Measurements from ENCODE around the gene NFAM1.

NFAM1 gene

DNA sequence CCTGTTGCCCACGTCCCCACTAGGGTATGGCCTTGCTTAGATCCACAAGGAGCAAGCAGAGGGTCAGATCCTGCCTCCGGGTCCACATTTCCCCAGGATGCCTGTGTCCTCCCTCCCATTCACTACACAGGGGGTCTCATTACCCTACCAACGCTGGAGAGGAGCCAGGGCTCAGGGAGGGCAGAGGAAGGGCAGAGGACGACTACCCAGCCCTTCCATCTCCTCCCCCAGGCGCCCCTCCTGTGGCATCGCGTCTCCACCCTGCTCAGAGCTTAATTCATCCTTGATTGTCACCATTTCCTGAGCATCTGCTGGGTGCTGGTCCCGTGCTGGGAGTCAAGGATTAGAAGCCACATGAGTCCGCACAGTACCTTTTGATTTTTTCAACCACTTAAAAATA, 5.0 kb downstream of the NFAM1 start:
- H3K27me3 ChIP-seq (ENCODE audit: low read length), result no peaks in the 10 kb centered on the region
- H3K9me2 ChIP-seq (replicated peaks; ENCODE audit: insufficient read depth, low read length), result no peaks in the 10 kb centered on the region
- H3K9ac ChIP-seq (ENCODE audit: low read length), result no peak overlapping the region
- no peaks in the 10 kb centered on the region for H3K36me3 ChIP-seq (ENCODE audit: low read length)
- H3F3A ChIP-seq (ENCODE audit: insufficient read depth), result no peaks in the 10 kb centered on the region
- no peaks in the 10 kb centered on the region for H3K9me3 ChIP-seq (ENCODE audit: insufficient read depth, low read length)
- TF ChIP-seq, protein P1, sequence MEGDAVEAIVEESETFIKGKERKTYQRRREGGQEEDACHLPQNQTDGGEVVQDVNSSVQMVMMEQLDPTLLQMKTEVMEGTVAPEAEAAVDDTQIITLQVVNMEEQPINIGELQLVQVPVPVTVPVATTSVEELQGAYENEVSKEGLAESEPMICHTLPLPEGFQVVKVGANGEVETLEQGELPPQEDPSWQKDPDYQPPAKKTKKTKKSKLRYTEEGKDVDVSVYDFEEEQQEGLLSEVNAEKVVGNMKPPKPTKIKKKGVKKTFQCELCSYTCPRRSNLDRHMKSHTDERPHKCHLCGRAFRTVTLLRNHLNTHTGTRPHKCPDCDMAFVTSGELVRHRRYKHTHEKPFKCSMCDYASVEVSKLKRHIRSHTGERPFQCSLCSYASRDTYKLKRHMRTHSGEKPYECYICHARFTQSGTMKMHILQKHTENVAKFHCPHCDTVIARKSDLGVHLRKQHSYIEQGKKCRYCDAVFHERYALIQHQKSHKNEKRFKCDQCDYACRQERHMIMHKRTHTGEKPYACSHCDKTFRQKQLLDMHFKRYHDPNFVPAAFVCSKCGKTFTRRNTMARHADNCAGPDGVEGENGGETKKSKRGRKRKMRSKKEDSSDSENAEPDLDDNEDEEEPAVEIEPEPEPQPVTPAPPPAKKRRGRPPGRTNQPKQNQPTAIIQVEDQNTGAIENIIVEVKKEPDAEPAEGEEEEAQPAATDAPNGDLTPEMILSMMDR (IDR thresholded peaks at IDR 0.05; ENCODE audit: insufficient read depth, low read length, poor library complexity, severe bottlenecking), result no peak
- TF ChIP-seq EZH2phosphoT487 (conservative IDR thresholded peaks at IDR 0.05; ENCODE audit: low read length), result no peak
- H2AFZ ChIP-seq (ENCODE audit: low read depth, low read length, severe bottlenecking), result no peak overlapping the region
- H4K20me1 ChIP-seq (ENCODE audit: low read depth, low read length), result no peaks in the 10 kb centered on the region
- H3K4me3 ChIP-seq (ENCODE audit: insufficient read depth, low read length, poor library complexity, severe bottlenecking), result no peak overlapping the region
- H3K27ac ChIP-seq (ENCODE audit: low read depth, low read length), result no peak overlapping the region
- no peak overlapping the region for H3K4me2 ChIP-seq (ENCODE audit: low read depth, low read length, poor library complexity, severe bottlenecking)
- H3K79me2 ChIP-seq (ENCODE audit: insufficient read depth, low read length), result no peaks in the 10 kb centered on the region

DNA sequence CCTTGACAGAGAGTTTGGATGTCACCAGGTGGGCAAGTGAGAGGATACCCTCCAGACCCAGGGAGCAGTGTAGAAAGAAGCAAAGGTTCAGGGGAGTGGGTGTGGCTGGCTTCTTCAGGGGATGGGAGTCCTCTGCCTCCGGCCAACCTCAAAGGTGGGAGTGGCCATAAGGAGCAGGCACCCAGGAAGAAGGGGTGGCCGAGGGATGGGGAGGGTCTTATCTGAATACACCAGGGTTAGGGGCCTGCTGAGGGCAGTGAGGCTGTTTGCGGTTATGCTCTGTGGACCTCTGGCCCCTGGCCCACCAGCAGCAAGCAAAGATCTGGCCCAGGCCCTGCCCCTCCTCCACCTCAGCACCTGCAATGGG, 6.2 kb downstream of the NFAM1 start:
- no peaks in the 10 kb centered on the region for H3K9me3 ChIP-seq (ENCODE audit: insufficient read depth, low read length)
- no peak overlapping the region for H3K9ac ChIP-seq (ENCODE audit: low read length)
- no peak overlapping the region for H3K4me2 ChIP-seq (ENCODE audit: low read depth, low read length, poor library complexity, severe bottlenecking)
- H3K9me2 ChIP-seq (replicated peaks; ENCODE audit: insufficient read depth, low read length), result no peaks in the 10 kb centered on the region
- H3F3A ChIP-seq (ENCODE audit: insufficient read depth), result no peaks in the 10 kb centered on the region
- no peak overlapping the region for H2AFZ ChIP-seq (ENCODE audit: low read depth, low read length, severe bottlenecking)
- no peaks in the 10 kb centered on the region for H3K79me2 ChIP-seq (ENCODE audit: insufficient read depth, low read length)
- H3K36me3 ChIP-seq (ENCODE audit: low read length), result no peaks in the 10 kb centered on the region
- H3K4me3 ChIP-seq (ENCODE audit: insufficient read depth, low read length, poor library complexity, severe bottlenecking), result no peak overlapping the region
- TF ChIP-seq EZH2phosphoT487 (conservative IDR thresholded peaks at IDR 0.05; ENCODE audit: low read length), result no peak
- TF ChIP-seq, protein P1 (IDR thresholded peaks at IDR 0.05; ENCODE audit: insufficient read depth, low read length, poor library complexity, severe bottlenecking), result no peak
- no peaks in the 10 kb centered on the region for H3K27me3 ChIP-seq (ENCODE audit: low read length)
- no peaks in the 10 kb centered on the region for H4K20me1 ChIP-seq (ENCODE audit: low read depth, low read length)
- no peak overlapping the region for H3K27ac ChIP-seq (ENCODE audit: low read depth, low read length)

DNA sequence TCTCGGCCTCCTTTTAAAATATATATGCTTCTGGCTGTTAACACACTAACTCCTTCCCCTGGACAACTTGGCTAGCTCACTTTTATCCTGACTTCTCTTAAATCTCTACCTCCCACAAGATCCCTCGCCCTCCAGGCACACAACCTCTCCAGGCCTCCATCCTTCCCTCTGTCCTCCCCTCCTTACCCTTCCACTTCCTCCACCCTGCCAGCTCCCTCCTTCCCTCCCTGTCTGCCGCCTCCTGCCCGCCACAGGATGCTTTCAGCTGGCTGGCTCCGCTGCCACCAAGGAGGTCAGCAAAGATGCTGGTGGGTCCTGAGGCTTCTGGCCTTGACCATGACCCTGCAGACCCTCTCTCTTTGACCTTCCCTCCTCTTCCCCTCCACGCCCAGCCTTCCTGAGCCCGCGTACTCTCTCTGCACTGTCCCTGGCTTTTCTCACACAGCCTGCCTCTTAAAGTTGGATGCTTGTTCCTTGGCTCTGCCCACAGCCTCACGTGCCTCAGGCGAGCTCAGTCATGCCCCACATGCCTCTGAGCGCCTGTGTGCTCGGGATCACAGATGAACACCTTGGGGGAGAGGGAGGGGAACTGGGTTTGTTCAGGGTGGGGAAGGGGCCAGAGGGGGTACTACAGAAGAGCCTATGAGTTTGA, 6.7 kb downstream of the NFAM1 start:
- Histone ChIP-seq H2AFZ (ENCODE audit: low read depth, low read length, severe bottlenecking) (no peak overlapping the region), H4K20me1 (ENCODE audit: low read depth, low read length) (no peaks in the 10 kb centered on the region), H3K4me2 (ENCODE audit: low read depth, low read length, poor library complexity, severe bottlenecking) (no peak overlapping the region), H3K27ac (ENCODE audit: low read depth, low read length) (no peak overlapping the region), H3K9me2 (replicated peaks; ENCODE audit: insufficient read depth, low read length) (no peaks in the 10 kb centered on the region), H3K4me3 (ENCODE audit: insufficient read depth, low read length, poor library complexity, severe bottlenecking) (no peak overlapping the region), H3K27me3 (ENCODE audit: low read length) (no peaks in the 10 kb centered on the region), H3K9ac (ENCODE audit: low read length) (no peak overlapping the region), H3F3A (ENCODE audit: insufficient read depth) (no peaks in the 10 kb centered on the region), H3K9me3 (ENCODE audit: insufficient read depth, low read length) (no peaks in the 10 kb centered on the region), H3K36me3 (ENCODE audit: low read length) (no peaks in the 10 kb centered on the region), H3K79me2 (ENCODE audit: insufficient read depth, low read length) (no peaks in the 10 kb centered on the region)
- TF ChIP-seq, protein P1 (IDR thresholded peaks at IDR 0.05; ENCODE audit: insufficient read depth, low read length, poor library complexity, severe bottlenecking), result no peak
- TF ChIP-seq EZH2phosphoT487 (conservative IDR thresholded peaks at IDR 0.05; ENCODE audit: low read length), result no peak
